MM.1S (cell line): ENCODE data around the gene HOXB7.

Experiments used
- DNase-seq: peaks from one replicate; pipeline ENCODE4 v3.0.0-alpha.2; 2015
- H2AFZ ChIP-seq: fragments of 300-600 bp; sonication (generic); 2 replicates; pipeline ENCODE4 v1.6.0; 2016; ENCODE audit warnings: antibody characterized with exemption, low read length
- H3F3A ChIP-seq: fragments of 300-600 bp; sonication (generic); 2 replicates; pipeline ENCODE4 v1.6.1; 2016; ENCODE audit warnings: mild to moderate bottlenecking, antibody characterized with exemption, low read length, moderate library complexity, mixed read lengths; ENCODE audit not compliant: insufficient read depth
- H3K27ac ChIP-seq: fragments of 300-600 bp; sonication (generic); 2 replicates; pipeline ENCODE4 v1.5.1; 2016; ENCODE audit warnings: mild to moderate bottlenecking, low read length
- H3K27me3 ChIP-seq: fragments of 300-600 bp; sonication (generic); replicated peaks from 2 replicates; pipeline ENCODE4 v1.6.0; 2016; ENCODE audit warnings: low read length; ENCODE audit not compliant: insufficient read depth
- H3K36me3 ChIP-seq: fragments of 300-600 bp; sonication (generic); replicated peaks from 2 replicates; pipeline ENCODE4 v1.6.1; 2016; ENCODE audit warnings: mild to moderate bottlenecking, low read length, mixed read lengths; ENCODE audit not compliant: insufficient read depth
- H3K4me1 ChIP-seq: fragments of 300-600 bp; sonication (generic); 2 replicates; pipeline ENCODE4 v1.6.1; 2016; ENCODE audit warnings: low read length, mixed read lengths
- H3K4me2 ChIP-seq: fragments of 300-600 bp; sonication (generic); 2 replicates; pipeline ENCODE4 v1.6.0; 2016; ENCODE audit warnings: low read depth, low read length
- H3K4me3 ChIP-seq: fragments of 300-600 bp; sonication (generic); 2 replicates; pipeline ENCODE4 v1.5.1; 2016; ENCODE audit warnings: low read length, mixed read lengths
- H3K79me2 ChIP-seq: fragments of 300-600 bp; sonication (generic); 2 replicates; pipeline ENCODE4 v1.6.1; 2016; ENCODE audit warnings: mixed run types, low read length, mixed read lengths
- H3K9ac ChIP-seq: fragments of 300-600 bp; sonication (generic); 2 replicates; pipeline ENCODE4 v1.6.1; 2016; ENCODE audit warnings: low read length, mixed read lengths
- H3K9me2 ChIP-seq: fragments of 300-600 bp; sonication (generic); replicated peaks from 2 replicates; pipeline ENCODE4 v1.6.1; 2016; ENCODE audit warnings: mild to moderate bottlenecking, low read length, mixed read lengths; ENCODE audit not compliant: insufficient read depth
- H3K9me3 ChIP-seq: fragments of 300-600 bp; sonication (generic); replicated peaks from 2 replicates; pipeline ENCODE4 v1.6.1; 2016; ENCODE audit warnings: mild to moderate bottlenecking, low read length, mixed read lengths; ENCODE audit not compliant: insufficient read depth
- H4K20me1 ChIP-seq: fragments of 300-600 bp; sonication (generic); 2 replicates; pipeline ENCODE4 v1.6.1; 2016; ENCODE audit warnings: mild to moderate bottlenecking, low read length, moderate library complexity, mixed read lengths; ENCODE audit not compliant: insufficient read depth
- EZH2 ChIP-seq: fragments of 300-600 bp; sonication (generic); optimal IDR thresholded peaks from 2 replicates; pipeline ENCODE3; 2017; ENCODE audit warnings: low read depth, mild to moderate bottlenecking, antibody characterized with exemption, low read length, mixed read lengths
- EZH2phosphoT487 ChIP-seq: fragments of 300-600 bp; sonication (generic); IDR thresholded peaks from 2 replicates; pipeline ENCODE4 v1.6.1; 2018; ENCODE audit warnings: antibody characterized with exemption, low read length
- TF ChIP-seq, protein P1 (sequence below): fragments of 300-600 bp; sonication (generic); IDR thresholded peaks from 2 replicates; pipeline ENCODE4 v1.5.1; 2016; ENCODE audit warnings: antibody characterized with exemption, low read length, mixed read lengths

Gene HOXB7

GRCh38 chr17:48631693-48632578 lies 21.1 kb upstream of the HOXB7 start:
- Histone ChIP-seq H3K27me3 (peaks cover 43% of the 10 kb centered on the region), H3K36me3 (no peaks in the 10 kb centered on the region), H3K27ac (no peak overlapping the region), H4K20me1 (no peaks in the 10 kb centered on the region), H3K9me3 (no peaks in the 10 kb centered on the region), H3F3A (no peaks in the 10 kb centered on the region), H3K79me2 (no peaks in the 10 kb centered on the region), H3K4me2 (no peak overlapping the region), H3K4me1 (peaks cover 3% of the 10 kb centered on the region; the same call in 1 of the 2 replicates), H3K9me2 (no peaks in the 10 kb centered on the region), H3K4me3 (no peak overlapping the region), H2AFZ (no peak overlapping the region), H3K9ac (no peak overlapping the region)
- DNase-seq: no peak
- TF ChIP-seq, protein P1, sequence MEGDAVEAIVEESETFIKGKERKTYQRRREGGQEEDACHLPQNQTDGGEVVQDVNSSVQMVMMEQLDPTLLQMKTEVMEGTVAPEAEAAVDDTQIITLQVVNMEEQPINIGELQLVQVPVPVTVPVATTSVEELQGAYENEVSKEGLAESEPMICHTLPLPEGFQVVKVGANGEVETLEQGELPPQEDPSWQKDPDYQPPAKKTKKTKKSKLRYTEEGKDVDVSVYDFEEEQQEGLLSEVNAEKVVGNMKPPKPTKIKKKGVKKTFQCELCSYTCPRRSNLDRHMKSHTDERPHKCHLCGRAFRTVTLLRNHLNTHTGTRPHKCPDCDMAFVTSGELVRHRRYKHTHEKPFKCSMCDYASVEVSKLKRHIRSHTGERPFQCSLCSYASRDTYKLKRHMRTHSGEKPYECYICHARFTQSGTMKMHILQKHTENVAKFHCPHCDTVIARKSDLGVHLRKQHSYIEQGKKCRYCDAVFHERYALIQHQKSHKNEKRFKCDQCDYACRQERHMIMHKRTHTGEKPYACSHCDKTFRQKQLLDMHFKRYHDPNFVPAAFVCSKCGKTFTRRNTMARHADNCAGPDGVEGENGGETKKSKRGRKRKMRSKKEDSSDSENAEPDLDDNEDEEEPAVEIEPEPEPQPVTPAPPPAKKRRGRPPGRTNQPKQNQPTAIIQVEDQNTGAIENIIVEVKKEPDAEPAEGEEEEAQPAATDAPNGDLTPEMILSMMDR: no peak
- TF ChIP-seq EZH2 (no peak), EZH2phosphoT487 (no peak)

DNA sequence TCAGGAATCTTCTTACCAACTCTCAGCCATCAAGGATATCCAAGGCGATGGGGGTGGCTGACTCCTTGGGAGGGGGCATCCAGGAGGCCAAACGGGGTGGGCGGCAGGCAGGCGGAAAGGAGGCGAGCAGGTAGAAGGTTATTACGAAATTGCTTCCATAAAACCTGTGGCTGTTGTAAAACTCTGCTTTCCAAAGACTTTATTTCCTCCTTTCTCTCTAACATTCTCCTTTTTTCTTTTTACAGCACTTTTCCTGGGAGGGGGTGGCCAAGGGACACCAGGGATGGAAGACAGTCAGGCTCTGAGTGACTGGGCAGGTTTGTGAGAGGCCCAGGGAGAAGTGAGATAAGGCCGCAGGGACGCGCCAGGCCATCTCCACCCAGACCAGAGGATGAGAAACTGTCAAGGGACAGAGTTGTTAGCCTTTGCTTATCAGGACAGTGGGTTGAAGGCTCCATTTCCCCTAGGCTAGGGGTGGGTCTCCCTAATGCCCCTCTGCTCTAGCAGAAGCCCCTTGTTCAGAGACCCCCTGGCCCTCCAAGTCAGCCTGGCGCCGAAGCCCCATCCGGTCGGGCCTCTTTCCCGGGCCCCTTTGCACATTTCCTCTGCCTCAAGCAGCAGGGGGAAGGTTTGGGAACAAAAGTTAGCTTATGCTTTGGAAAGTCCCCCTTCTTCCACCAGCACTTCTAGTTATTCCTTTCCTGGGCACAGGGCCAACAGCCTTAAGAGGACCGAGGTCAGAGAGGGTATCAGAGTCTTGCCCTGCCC lies 20.3 kb upstream of the HOXB7 start:
- Histone ChIP-seq H2AFZ (no peak overlapping the region), H3K9me3 (no peaks in the 10 kb centered on the region), H3F3A (no peaks in the 10 kb centered on the region), H3K4me3 (no peak overlapping the region), H3K27ac (no peak overlapping the region), H3K36me3 (no peaks in the 10 kb centered on the region), H3K4me1 (no peaks in the 10 kb centered on the region), H3K9ac (no peak overlapping the region), H3K4me2 (no peak overlapping the region), H3K79me2 (no peaks in the 10 kb centered on the region), H3K9me2 (no peaks in the 10 kb centered on the region), H4K20me1 (no peaks in the 10 kb centered on the region), H3K27me3 (peaks cover 47% of the 10 kb centered on the region)
- TF ChIP-seq EZH2phosphoT487 (no peak), EZH2 (no peak)
- TF ChIP-seq, protein P1: no peak
- DNase-seq: no peak

- no peak overlapping the region for H3K9ac ChIP-seq
- no peaks in the 10 kb centered on the region for H3K79me2 ChIP-seq
- DNase-seq: no peak
- H3K27ac ChIP-seq: no peak overlapping the region
- H3K27me3 ChIP-seq: peaks cover 50% of the 10 kb centered on the region
- no peaks in the 10 kb centered on the region for H3F3A ChIP-seq
- no peaks in the 10 kb centered on the region for H3K36me3 ChIP-seq
- TF ChIP-seq EZH2phosphoT487 (no peak), EZH2 (no peak)
- TF ChIP-seq, protein P1: no peak
- H3K9me2 ChIP-seq: no peaks in the 10 kb centered on the region
- H2AFZ ChIP-seq: no peak overlapping the region
- H3K4me1 ChIP-seq: no peaks in the 10 kb centered on the region
- H3K4me3 ChIP-seq: no peak overlapping the region
- no peak overlapping the region for H3K4me2 ChIP-seq
- no peaks in the 10 kb centered on the region for H3K9me3 ChIP-seq
- H4K20me1 ChIP-seq: no peaks in the 10 kb centered on the region
Measured at GRCh38 chr17:48630009-48630924, 19.4 kb upstream of the HOXB7 start.
